ENCODE measurements around the gene MMRN2.

Gene MMRN2

GRCh38 chr10:86970162-86970981 is 13.0 kb upstream of the MMRN2 start:
- FAIRE-seq (no peak), DNase-seq (ENCODE audit: low spot score) (peak; percentile 76)

- FAIRE-seq, result no peak
These were observed 12.1 kb upstream of the MMRN2 start for GRCh38 chr10:86969421-86970041.

GRCh38 chr10:86968994-86969355 is 11.6 kb upstream of the MMRN2 start:
- DNase-seq (ENCODE audit: low spot score), result no peak
- no peak for FAIRE-seq

More at GRCh38 chr10:86969421-86970041, 12.1 kb upstream of the MMRN2 start:
- no peak for DNase-seq (ENCODE audit: low spot score)

DNA sequence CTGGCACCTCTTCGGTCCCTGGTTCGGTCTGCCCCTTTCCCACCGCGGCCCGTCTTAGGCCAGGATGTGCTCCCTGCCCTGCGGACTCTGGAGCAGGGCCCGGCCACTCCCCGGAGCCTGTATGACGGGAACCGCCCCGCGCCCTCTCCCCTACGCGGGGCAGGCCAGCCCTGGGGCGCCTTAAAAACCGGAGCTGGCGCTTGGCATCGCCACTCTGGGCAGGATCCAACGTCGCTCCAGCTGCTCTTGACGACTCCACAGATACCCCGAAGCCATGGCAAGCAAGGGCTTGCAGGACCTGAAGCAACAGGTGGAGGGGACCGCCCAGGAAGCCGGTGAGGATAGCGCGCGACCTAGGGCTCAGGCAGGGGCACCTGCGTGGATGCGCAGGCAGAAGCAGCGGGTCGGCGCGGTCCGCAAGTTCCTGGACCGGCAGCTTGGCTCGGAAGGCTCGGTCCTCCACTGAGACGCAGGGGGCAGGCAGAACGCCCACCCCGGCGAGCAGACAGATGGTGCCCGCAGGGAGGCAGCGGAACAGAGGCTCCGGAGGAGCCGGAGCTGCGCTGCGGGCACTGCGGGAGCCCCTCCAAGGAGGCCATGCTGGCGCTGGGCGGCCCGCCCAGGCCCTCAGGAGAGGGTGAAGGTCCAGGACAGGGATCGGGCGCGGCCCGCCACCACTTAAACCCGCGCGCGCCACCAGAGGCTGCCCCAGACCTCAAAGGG is 11.0 kb upstream of the MMRN2 start, which contains the start of gene ADIRF:
TSS of gene ADIRF (plus strand) at position 212 of the 723 bp plus-strand sequence. CDS start at position 275, 63 bp downstream.
- FAIRE-seq (no peak), DNase-seq (ENCODE audit: low spot score) (no peak)

- FAIRE-seq (no peak), DNase-seq (ENCODE audit: low spot score) (no peak)
These were observed 10.1 kb upstream of the MMRN2 start for GRCh38 chr10:86967481-86967941.

- FAIRE-seq, result no peak
- DNase-seq (ENCODE audit: low spot score), result no peak
These were observed 8.7 kb upstream of the MMRN2 start for GRCh38 chr10:86965986-86966654.

DNA sequence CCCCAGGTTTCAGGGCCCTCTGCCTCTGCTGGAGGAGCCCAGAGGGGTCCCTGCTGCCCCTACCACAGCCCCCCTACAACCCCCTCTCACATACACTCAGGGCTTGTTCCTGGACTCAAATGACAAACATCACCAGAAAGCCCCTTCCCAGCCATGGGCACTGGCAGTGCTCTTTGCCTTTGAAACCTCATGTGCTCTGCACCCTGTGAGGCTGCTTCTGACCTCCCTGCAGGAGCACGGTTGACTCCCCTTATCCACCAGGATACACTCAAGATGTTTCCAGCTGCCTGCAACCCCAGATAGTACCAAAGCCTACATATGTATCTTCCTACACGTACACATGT is 7.4 kb upstream of the MMRN2 start:
- DNase-seq (ENCODE audit: low spot score) (no peak), FAIRE-seq (no peak)

- FAIRE-seq (no peak), DNase-seq (ENCODE audit: low spot score) (no peak)
These were observed 6.8 kb upstream of the MMRN2 start for GRCh38 chr10:86964061-86964846.

DNA sequence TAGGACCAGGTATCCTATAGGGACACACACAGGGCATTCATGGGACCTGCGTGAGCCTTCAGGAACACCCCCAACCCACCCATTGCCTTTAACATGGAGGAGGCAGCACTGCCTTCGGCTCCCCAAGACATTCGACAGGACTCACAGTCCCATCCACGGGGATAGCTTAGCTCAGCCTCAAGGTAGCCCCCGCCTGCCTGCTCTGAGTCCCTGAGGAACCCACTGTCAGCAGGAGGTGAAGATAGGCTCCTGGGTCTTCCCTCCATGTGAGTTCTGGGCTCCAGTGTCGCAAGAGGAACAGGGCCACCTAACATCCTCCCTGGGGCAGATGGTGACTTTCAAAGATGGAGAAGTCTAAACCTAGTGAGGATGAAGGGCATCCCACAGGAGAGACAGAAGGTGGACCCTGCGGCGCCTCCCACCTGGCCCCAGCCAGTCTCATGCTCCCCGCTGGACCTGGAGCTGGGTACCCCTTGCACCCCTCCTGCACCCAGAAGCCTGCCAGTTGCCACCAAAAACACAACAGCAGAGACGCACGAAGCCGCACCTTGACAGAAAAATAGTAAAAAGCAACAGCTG is 6.0 kb upstream of the MMRN2 start:
- FAIRE-seq, result no peak
- DNase-seq (ENCODE audit: low spot score), result no peak

GRCh38 chr10:86962981-86963310 is 5.5 kb upstream of the MMRN2 start:
- FAIRE-seq, result no peak
- no peak for DNase-seq (ENCODE audit: low spot score)

- FAIRE-seq, result no peak
- no peak for DNase-seq (ENCODE audit: low spot score)
These were observed 4.9 kb upstream of the MMRN2 start for GRCh38 chr10:86962136-86962980.

GRCh38 chr10:86961481-86962091 is 4.2 kb upstream of the MMRN2 start:
- no peak for DNase-seq (ENCODE audit: low spot score)
- peak; percentile 77 for FAIRE-seq

- FAIRE-seq (no peak), DNase-seq (ENCODE audit: low spot score) (no peak)
These were observed 3.5 kb upstream of the MMRN2 start for GRCh38 chr10:86960863-86961434.

DNA sequence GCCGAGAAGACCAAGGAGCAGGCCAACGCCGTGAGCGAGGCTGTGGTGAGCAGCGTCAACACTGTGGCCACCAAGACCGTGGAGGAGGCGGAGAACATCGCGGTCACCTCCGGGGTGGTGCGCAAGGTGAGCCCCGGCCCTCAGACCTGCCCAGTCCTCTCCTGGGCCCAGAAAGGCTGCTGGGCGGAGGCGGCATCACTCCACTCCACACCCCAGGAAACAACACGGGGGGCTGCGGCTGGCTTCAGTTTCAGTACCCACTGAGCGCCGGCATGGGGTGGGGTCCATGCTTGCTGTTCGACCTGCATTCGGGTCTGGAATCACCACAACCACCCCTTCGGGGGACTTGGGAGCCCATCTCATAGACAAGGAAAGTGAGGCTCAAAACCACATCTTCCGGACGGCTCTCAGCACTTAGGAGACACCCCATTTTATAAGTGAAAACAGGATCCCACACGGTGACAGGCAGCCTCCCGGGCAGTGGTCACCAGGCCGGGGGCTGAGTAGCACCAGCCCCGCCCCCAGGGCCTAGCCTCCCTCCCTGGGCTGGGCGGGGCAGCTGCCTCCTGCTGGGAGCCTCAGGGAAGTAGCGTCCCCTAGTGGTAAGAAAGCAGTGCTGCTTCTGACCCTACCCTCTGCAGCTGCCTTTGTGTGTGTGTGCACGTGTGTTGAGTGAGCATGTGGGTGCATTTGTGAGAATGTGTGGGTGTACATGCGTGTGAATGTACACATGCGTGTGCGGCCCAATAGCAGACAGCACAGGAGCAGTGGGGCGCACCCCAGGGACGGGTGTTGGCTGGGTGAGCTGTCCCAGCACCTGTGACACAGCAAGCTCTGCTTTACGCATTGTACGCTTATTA is 2.8 kb upstream of the MMRN2 start:
- DNase-seq (ENCODE audit: low spot score), result peak; percentile 76
- peak; percentile 78 for FAIRE-seq

DNA sequence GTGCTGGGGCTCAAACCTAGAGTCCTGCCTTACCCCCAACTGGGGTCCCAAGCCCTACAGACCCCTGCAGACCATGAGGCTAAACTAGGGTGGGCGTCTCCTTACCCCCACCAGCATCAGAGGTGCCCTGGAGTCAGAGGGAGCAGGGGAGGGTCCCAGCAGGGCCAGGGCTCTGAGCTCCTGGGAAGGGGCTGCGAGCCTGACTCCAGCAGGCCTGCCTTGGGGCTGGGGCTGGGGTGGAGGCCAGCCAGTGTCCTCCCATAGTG is 2.3 kb upstream of the MMRN2 start:
- no peak for FAIRE-seq
- no peak for DNase-seq (ENCODE audit: low spot score)

GRCh38 chr10:86958901-86959736 is 1.7 kb upstream of the MMRN2 start:
- DNase-seq (ENCODE audit: low spot score) (peak; percentile 52), FAIRE-seq (no peak)

Data from urothelium cell line (cell line).